SH-SY5Y (cell line): ENCODE results near the gene LRP1.

Experiments used
- GATA2 ChIP-seq: IDR thresholded peaks from 2 replicates; pipeline ENCODE4 v1.6.1; 2011; ENCODE audit warnings: mild to moderate bottlenecking, low read depth, low read length
- GATA3 ChIP-seq: IDR thresholded peaks from 2 replicates; pipeline ENCODE4 v1.6.1; 2011; ENCODE audit warnings: low read depth, mild to moderate bottlenecking, low read length, moderate library complexity

GRCh38 chr12:57093415-57094207, 34.7 kb upstream of the LRP1 start:
- TF ChIP-seq GATA2 (no peak), GATA3 (no peak)
